Lower leg skin (tissue), 3 donors: ENCODE data around the gene TOR4A.

ENCODE experiments used
- CTCF ChIP-seq, 3 donors: fragments of 450-650 bp; IDR thresholded peaks; one replicate each; pipeline ENCODE4 v1.5.1; 2016; ENCODE audit warnings: antibody characterized with exemption in 3 of 3, mild to moderate bottlenecking in 3 of 3, moderate library complexity in 2 of 3
- POLR2A ChIP-seq, 2 donors: fragments of 450-650 bp; IDR thresholded peaks; one replicate each; pipeline ENCODE4 v1.6.1; 2016 to 2017; ENCODE audit warnings: antibody characterized with exemption in 2 of 2, mild to moderate bottlenecking in 1 of 2, moderate library complexity in 1 of 2

GRCh38 chr9:137314561-137315560, 37.3 kb downstream of the TOR4A start:
- TF ChIP-seq CTCF (IDR thresholded peaks at IDR 0.05) (no peak), POLR2A (IDR thresholded peaks at IDR 0.05) (no peak)
